ENCODE results near the gene TAF13. TPM values are rescaled to one million over a fixed set of nuclear protein-coding genes. Genes with fewer than 3 reads are reported as not detected.
A peak's percentile ranks its signal among the peaks of the same experiment; 100 is the strongest.
"Not testable (repeated sequence)": the region's sequence is repeated elsewhere in the genome, so short reads cannot be mapped to it uniquely, and the experiment has no call there.

TAF13 gene
- total RNA-seq, 1 experiment from 2014 or later, result 96.5 TPM

GRCh38 chr1:109050228-109050995 lies 25.4 kb downstream of the TAF13 start:
- DNase-seq (ENCODE audit: low read depth in 1 of 2, low spot score in 2 of 2), result no peak
- Histone ChIP-seq H3K27ac (no peak overlapping the region), H3K4me1 (replicated peaks) (no peaks in the 10 kb centered on the region), H3K27me3 (replicated peaks) (no peaks in the 10 kb centered on the region), H3K4me3 (no peak overlapping the region), H3K9me3 (replicated peaks) (no peaks in the 10 kb centered on the region), H3K36me3 (no peaks in the 10 kb centered on the region)

- Histone ChIP-seq H3K27me3 (replicated peaks) (no peaks in the 10 kb centered on the region), H3K9me3 (replicated peaks) (no peaks in the 10 kb centered on the region), H3K27ac (no peak overlapping the region), H3K36me3 (no peaks in the 10 kb centered on the region), H3K4me3 (no peak overlapping the region), H3K4me1 (replicated peaks) (no peaks in the 10 kb centered on the region)
- no peak for DNase-seq (ENCODE audit: low read depth in 1 of 2, low spot score in 2 of 2)
Measured at GRCh38 chr1:109048335-109048734, 27.5 kb downstream of the TAF13 start.

GRCh38 chr1:109047339-109047738 lies 28.5 kb downstream of the TAF13 start:
- Histone ChIP-seq H3K27me3 (replicated peaks) (no peaks in the 10 kb centered on the region), H3K27ac (no peak overlapping the region), H3K4me3 (no peak overlapping the region), H3K36me3 (no peaks in the 10 kb centered on the region), H3K4me1 (replicated peaks) (peaks cover 3% of the 10 kb centered on the region; the same call in 1 of the 2 replicates), H3K9me3 (replicated peaks) (no peaks in the 10 kb centered on the region)
- no peak for DNase-seq (ENCODE audit: low read depth in 1 of 2, low spot score in 2 of 2)

GRCh38 chr1:109046671-109047070 lies 29.1 kb downstream of the TAF13 start:
- DNase-seq (ENCODE audit: low read depth in 1 of 2, low spot score in 2 of 2), result no peak
- Histone ChIP-seq H3K27ac (no peak overlapping the region), H3K36me3 (peaks cover 2% of the 10 kb centered on the region), H3K27me3 (replicated peaks) (no peaks in the 10 kb centered on the region), H3K4me1 (replicated peaks) (peaks cover 5% of the 10 kb centered on the region), H3K4me3 (no peak overlapping the region), H3K9me3 (replicated peaks) (no peaks in the 10 kb centered on the region; the same call in 1 of the 2 replicates)

GRCh38 chr1:109045595-109045994 lies 30.2 kb downstream of the TAF13 start:
- no peak for DNase-seq (ENCODE audit: low read depth in 1 of 2, low spot score in 2 of 2)
- Histone ChIP-seq H3K4me3 (no peak overlapping the region), H3K9me3 (replicated peaks) (no peaks in the 10 kb centered on the region; the same call in 1 of the 2 replicates), H3K27me3 (replicated peaks) (no peaks in the 10 kb centered on the region), H3K36me3 (peaks cover 6% of the 10 kb centered on the region), H3K4me1 (replicated peaks) (peaks cover 9% of the 10 kb centered on the region), H3K27ac (no peak overlapping the region)

GRCh38 chr1:109041621-109042468 lies 34.0 kb downstream of the TAF13 start, which contains the start of gene WDR47:
WDR47 (minus strand) TSS chr1:109042102; CDS start chr1:109023512, 18,590 bp downstream.
- H3K4me1 ChIP-seq (replicated peaks), result peaks cover 15% of the 10 kb centered on the region

GRCh38 chr1:109040989-109041620 lies 34.7 kb downstream of the TAF13 start:
- Histone ChIP-seq H3K9me3 (replicated peaks) (no peaks in the 10 kb centered on the region; the same call in 1 of the 2 replicates), H3K4me1 (replicated peaks) (peaks cover 15% of the 10 kb centered on the region), H3K4me3 (peak overlapping the region; percentile 94), H3K36me3 (peaks cover 6% of the 10 kb centered on the region), H3K27me3 (replicated peaks) (no peaks in the 10 kb centered on the region), H3K27ac (no peak overlapping the region)
- peak in 1 of 2 experiments; percentile 39 for DNase-seq (ENCODE audit: low read depth in 1 of 2, low spot score in 2 of 2)

More at GRCh38 chr1:109041621-109042468, 34.0 kb downstream of the TAF13 start, which contains the start of gene WDR47:
- Histone ChIP-seq H3K36me3 (peaks cover 6% of the 10 kb centered on the region), H3K27me3 (replicated peaks) (no peaks in the 10 kb centered on the region), H3K27ac (no peak within 1 kb of the TSS), H3K4me3 (peak within 1 kb of the TSS; percentile 94), H3K9me3 (replicated peaks) (no peaks in the 10 kb centered on the region; the same call in 1 of the 2 replicates)
- DNase-seq (ENCODE audit: low read depth in 1 of 2, low spot score in 2 of 2), result peak; percentile 89 to 97

- H3K36me3 ChIP-seq, result peaks cover 6% of the 10 kb centered on the region
- peaks cover 15% of the 10 kb centered on the region for H3K4me1 ChIP-seq (replicated peaks)
- no peaks in the 10 kb centered on the region for H3K27me3 ChIP-seq (replicated peaks)
- no peak for DNase-seq (ENCODE audit: low read depth in 1 of 2, low spot score in 2 of 2)
- no peak overlapping the region for H3K27ac ChIP-seq
- H3K4me3 ChIP-seq, result peak overlapping the region; percentile 94
- no peaks in the 10 kb centered on the region; the same call in 1 of the 2 replicates for H3K9me3 ChIP-seq (replicated peaks)
Measured at GRCh38 chr1:109040627-109040988, 35.2 kb downstream of the TAF13 start.

- H3K4me1 ChIP-seq (replicated peaks), result no peaks in the 10 kb centered on the region
- H3K27me3 ChIP-seq (replicated peaks), result no peaks in the 10 kb centered on the region
- H3K36me3 ChIP-seq, result no peaks in the 10 kb centered on the region
- H3K27ac ChIP-seq, result no peak overlapping the region
- no peaks in the 10 kb centered on the region for H3K9me3 ChIP-seq (replicated peaks)
- no peak overlapping the region for H3K4me3 ChIP-seq
- DNase-seq (ENCODE audit: low read depth in 1 of 2, low spot score in 2 of 2), result no peak
Measured at GRCh38 chr1:109034382-109034781, 41.4 kb downstream of the TAF13 start.

- H3K4me3 ChIP-seq; DNase-seq (ENCODE audit: low read depth in 1 of 2, low spot score in 2 of 2); H3K27ac ChIP-seq; H3K4me1 ChIP-seq (replicated peaks); H3K27me3 ChIP-seq (replicated peaks); H3K9me3 ChIP-seq (replicated peaks); H3K36me3 ChIP-seq: not testable (repeated sequence)
Measured at GRCh38 chr1:109029493-109029892, 46.3 kb downstream of the TAF13 start.

GRCh38 chr1:109027841-109028240 lies 48.0 kb downstream of the TAF13 start:
- Histone ChIP-seq H3K27ac (no peak overlapping the region), H3K4me1 (replicated peaks) (no peaks in the 10 kb centered on the region), H3K4me3 (no peak overlapping the region), H3K27me3 (replicated peaks) (no peaks in the 10 kb centered on the region), H3K9me3 (replicated peaks) (no peaks in the 10 kb centered on the region), H3K36me3 (no peaks in the 10 kb centered on the region)
- DNase-seq (ENCODE audit: low read depth in 1 of 2, low spot score in 2 of 2), result no peak

- no peaks in the 10 kb centered on the region for H3K9me3 ChIP-seq (replicated peaks)
- no peak overlapping the region for H3K4me3 ChIP-seq
- peak in 1 of 2 experiments; percentile 11 for DNase-seq (ENCODE audit: low read depth in 1 of 2, low spot score in 2 of 2)
- no peaks in the 10 kb centered on the region for H3K4me1 ChIP-seq (replicated peaks)
- no peaks in the 10 kb centered on the region for H3K27me3 ChIP-seq (replicated peaks)
- H3K27ac ChIP-seq, result no peak overlapping the region
- H3K36me3 ChIP-seq, result peaks cover 4% of the 10 kb centered on the region; the same call in 1 of the 2 replicates
Measured at GRCh38 chr1:109025694-109026093, 50.1 kb downstream of the TAF13 start.

- Histone ChIP-seq H3K4me3 (no peak overlapping the region), H3K9me3 (replicated peaks) (no peaks in the 10 kb centered on the region), H3K27me3 (replicated peaks) (no peaks in the 10 kb centered on the region), H3K4me1 (replicated peaks) (no peaks in the 10 kb centered on the region), H3K27ac (no peak overlapping the region), H3K36me3 (peaks cover 4% of the 10 kb centered on the region; the same call in 1 of the 2 replicates)
- DNase-seq (ENCODE audit: low read depth in 1 of 2, low spot score in 2 of 2), result no peak
Measured at GRCh38 chr1:109024646-109025045, 51.2 kb downstream of the TAF13 start.

All from SJSA1 (cell line).